K562 treated with DMSO at 1 percent for 4 hours (cell line): Measurements from ENCODE around the gene DAZ4. TPM values are rescaled to one million over a fixed set of nuclear protein-coding genes. Genes with fewer than 3 reads are reported as not detected.

Experiments
- total RNA-seq: library from RNA; unstranded; fragments of 300-600 nt; gene quantifications from 2 replicates; pipeline ENCODE4 v1.2.3, GENCODE V29; 2022; ENCODE audit not compliant: insufficient read depth

DAZ4 gene, protein sequence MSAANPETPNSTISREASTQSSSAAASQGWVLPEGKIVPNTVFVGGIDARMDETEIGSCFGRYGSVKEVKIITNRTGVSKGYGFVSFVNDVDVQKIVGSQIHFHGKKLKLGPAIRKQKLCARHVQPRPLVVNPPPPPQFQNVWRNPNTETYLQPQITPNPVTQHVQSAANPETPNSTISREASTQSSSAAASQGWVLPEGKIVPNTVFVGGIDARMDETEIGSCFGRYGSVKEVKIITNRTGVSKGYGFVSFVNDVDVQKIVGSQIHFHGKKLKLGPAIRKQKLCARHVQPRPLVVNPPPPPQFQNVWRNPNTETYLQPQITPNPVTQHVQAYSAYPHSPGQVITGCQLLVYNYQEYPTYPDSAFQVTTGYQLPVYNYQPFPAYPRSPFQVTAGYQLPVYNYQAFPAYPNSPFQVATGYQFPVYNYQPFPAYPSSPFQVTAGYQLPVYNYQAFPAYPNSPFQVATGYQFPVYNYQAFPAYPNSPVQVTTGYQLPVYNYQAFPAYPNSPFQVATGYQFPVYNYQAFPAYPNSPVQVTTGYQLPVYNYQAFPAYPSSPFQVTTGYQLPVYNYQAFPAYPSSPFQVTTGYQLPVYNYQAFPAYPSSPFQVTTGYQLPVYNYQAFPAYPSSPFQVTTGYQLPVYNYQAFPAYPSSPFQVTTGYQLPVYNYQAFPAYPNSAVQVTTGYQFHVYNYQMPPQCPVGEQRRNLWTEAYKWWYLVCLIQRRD
- not detected in 2 replicates for total RNA-seq

DNA sequence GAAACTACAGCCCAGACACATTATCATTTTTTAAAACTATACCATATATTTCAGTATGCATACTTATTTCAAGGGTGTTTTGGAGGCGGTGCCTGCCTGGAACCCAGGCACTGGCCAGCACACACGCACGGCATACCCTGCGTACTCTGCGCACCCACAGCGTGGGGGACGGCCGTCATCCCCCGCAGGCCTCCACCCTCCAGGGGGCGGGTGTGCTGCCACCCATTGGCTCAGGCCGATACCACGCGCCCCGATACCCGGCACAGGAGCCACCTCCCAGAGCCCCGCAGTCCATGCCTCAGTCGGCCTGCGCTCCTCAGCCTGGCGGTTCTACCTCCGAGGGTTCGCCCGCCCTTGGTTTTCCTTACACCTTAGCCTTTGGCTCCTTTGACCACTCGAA is at the start of gene DAZ4:
Gene DAZ4 (plus strand): TSS at position 301 of the 400 bp plus-strand sequence. CDS start 208 bp downstream, outside the sequence.

DNA sequence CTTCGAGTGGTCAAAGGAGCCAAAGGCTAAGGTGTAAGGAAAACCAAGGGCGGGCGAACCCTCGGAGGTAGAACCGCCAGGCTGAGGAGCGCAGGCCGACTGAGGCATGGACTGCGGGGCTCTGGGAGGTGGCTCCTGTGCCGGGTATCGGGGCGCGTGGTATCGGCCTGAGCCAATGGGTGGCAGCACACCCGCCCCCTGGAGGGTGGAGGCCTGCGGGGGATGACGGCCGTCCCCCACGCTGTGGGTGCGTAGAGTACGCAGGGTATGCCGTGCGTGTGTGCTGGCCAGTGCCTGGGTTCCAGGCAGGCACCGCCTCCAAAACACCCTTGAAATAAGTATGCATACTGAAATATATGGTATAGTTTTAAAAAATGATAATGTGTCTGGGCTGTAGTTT is 20.4 kb upstream of the DAZ4 start, which contains the start of gene DAZ3:
Gene DAZ3 (minus strand): TSS at position 101 of the 400 bp plus-strand sequence. CDS start 208 bp downstream, outside the sequence.

Other genes with a start within 250 kb of the DAZ4 start
- gene BPY2B, start 215.9 kb upstream of the DAZ4 start, total RNA-seq = not detected in 2 replicates
- not detected in 2 replicates for gene DAZ3, start 20.5 kb upstream of the DAZ4 start, total RNA-seq
- not detected in 2 replicates for gene BPY2C, start 218.2 kb downstream of the DAZ4 start, total RNA-seq